Neutrophil (primary cell): Measurements from ENCODE around the gene PID1.

Experiments used
- H3K27ac ChIP-seq: fragments of 200-600 bp; sonication (generic); 2 replicates; pipeline ENCODE4 v1.5.1; 2016; ENCODE audit warnings: mild to moderate bottlenecking, moderate library complexity
- H3K27me3 ChIP-seq: fragments of 200-600 bp; sonication (generic); 2 replicates; pipeline ENCODE4 v1.6.0; 2016; ENCODE audit warnings: mild to moderate bottlenecking
- H3K36me3 ChIP-seq: fragments of 200-600 bp; sonication (generic); 2 replicates; pipeline ENCODE4 v1.5.1; 2017
- H3K4me1 ChIP-seq, 2 experiments: fragments of 200-600 bp in 1 of 2; sonication (generic) in 1 of 2; 1 replicate in 1 of 2; 2 replicates in 1 of 2; pipeline versions ENCODE4 v1.5.1 to v1.6.1; 2013 to 2016; ENCODE audit warnings: low read depth in 1 of 2, low read length in 1 of 2, mild to moderate bottlenecking in 1 of 2, moderate library complexity in 1 of 2; ENCODE audit not compliant: control insufficient read depth in 1 of 2, insufficient read depth in 1 of 2
- H3K4me3 ChIP-seq, 2 experiments: fragments of 200-600 bp in 1 of 2; sonication (generic) in 1 of 2; 1 replicate in 1 of 2; 2 replicates in 1 of 2; pipeline ENCODE4 v1.5.1; 2013 to 2016; ENCODE audit warnings: low read depth in 1 of 2, low read length in 1 of 2, mild to moderate bottlenecking in 1 of 2, moderate library complexity in 1 of 2
- H3K9me3 ChIP-seq: fragments of 200-600 bp; sonication (generic); 2 replicates; pipeline ENCODE4 v1.5.1; 2016
- TF ChIP-seq, protein P1 (sequence below): fragments of 200-600 bp; sonication (generic); IDR thresholded peaks from 2 replicates; pipeline ENCODE4 v1.5.1; 2016; ENCODE audit warnings: antibody characterized with exemption

Gene PID1

DNA sequence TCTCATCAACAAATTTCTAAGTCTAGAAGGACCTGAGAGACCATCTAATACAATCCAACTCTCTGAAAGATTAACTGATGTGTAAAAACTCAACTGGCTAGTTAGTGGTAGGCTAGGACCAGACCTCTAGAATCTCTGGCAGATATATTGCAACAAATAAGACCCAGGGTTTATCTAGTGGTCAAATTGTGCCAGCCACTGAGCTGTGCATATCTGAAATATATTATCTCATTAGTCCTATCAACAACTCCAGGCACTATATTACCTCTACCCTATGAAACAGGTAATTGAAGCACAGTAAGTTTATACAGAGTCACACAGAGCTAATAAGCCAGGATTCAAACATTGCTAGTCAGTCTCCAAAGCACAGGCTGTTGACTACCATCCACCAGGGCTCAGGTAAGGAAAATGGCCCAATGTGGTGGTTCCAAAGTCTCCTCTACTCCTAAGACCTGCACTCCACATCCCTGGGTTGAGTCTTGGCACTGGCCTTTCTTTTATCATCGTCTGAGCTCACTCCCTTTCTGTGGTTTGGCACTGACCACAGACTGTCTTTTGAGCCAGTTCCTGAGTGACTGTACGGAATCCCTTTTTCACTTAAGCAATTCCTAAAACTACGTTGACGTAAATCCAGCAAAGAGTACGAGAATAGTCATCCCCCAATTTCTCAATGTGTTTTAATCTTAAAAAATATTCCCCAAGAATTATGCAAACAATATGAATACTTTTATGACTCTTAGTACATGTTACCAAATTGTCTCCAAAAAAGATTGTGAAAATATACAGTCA lies 11.9 kb upstream of the PID1 start:
- Histone ChIP-seq H3K36me3 (no peaks in the 10 kb centered on the region), H3K27me3 (no peaks in the 10 kb centered on the region), H3K9me3 (no peaks in the 10 kb centered on the region), H3K4me3 (no peak overlapping the region), H3K4me1 (no peaks in the 10 kb centered on the region), H3K27ac (no peak overlapping the region)
- TF ChIP-seq, protein P1, sequence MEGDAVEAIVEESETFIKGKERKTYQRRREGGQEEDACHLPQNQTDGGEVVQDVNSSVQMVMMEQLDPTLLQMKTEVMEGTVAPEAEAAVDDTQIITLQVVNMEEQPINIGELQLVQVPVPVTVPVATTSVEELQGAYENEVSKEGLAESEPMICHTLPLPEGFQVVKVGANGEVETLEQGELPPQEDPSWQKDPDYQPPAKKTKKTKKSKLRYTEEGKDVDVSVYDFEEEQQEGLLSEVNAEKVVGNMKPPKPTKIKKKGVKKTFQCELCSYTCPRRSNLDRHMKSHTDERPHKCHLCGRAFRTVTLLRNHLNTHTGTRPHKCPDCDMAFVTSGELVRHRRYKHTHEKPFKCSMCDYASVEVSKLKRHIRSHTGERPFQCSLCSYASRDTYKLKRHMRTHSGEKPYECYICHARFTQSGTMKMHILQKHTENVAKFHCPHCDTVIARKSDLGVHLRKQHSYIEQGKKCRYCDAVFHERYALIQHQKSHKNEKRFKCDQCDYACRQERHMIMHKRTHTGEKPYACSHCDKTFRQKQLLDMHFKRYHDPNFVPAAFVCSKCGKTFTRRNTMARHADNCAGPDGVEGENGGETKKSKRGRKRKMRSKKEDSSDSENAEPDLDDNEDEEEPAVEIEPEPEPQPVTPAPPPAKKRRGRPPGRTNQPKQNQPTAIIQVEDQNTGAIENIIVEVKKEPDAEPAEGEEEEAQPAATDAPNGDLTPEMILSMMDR = no peak

DNA sequence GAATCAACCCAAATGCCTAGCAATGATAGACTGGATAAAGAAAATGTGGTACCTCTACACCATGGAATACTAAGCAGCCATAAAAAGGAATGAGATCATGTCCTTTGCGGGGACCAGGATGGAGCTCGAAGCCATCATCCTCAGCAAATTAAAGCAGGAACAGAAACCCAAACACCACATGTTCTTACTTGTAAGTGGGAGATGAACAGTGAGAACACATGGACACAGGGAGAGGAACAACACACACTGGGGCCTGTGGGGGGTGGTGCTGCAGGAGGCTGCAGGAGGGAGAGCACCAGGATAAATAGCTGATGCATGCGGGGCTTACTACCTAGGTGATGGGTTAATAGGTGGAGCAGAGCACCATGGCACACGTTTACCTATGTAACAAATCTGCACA lies 8.4 kb upstream of the PID1 start:
- Histone ChIP-seq H3K27ac (no peak overlapping the region), H3K27me3 (no peaks in the 10 kb centered on the region), H3K9me3 (no peaks in the 10 kb centered on the region), H3K36me3 (no peaks in the 10 kb centered on the region), H3K4me3 (no peak overlapping the region), H3K4me1 (no peaks in the 10 kb centered on the region)
- TF ChIP-seq, protein P1 = no peak

DNA sequence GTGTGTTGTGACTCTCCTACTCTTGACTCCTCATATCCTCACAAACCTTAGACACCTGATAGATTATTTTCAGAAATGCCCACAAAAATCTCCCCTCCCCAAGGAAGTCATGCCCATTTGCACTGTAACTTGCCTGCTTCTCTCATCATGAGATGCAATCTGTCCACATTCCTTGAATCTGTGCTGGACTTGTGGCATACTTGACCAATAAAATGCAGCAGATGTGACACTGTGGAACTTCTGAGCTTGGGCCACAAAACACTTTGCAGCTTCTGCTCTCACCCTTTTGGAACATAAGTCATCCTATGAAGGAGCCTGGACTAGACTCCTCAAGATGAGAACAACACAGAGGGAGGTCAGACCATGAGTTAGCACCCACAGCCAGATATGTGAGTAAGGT lies 4.4 kb upstream of the PID1 start:
- Histone ChIP-seq H3K4me1 (no peaks in the 10 kb centered on the region), H3K36me3 (no peaks in the 10 kb centered on the region), H3K27me3 (peaks cover 34% of the 10 kb centered on the region), H3K4me3 (no peak overlapping the region), H3K27ac (no peak overlapping the region), H3K9me3 (no peaks in the 10 kb centered on the region)
- TF ChIP-seq, protein P1 = no peak

DNA sequence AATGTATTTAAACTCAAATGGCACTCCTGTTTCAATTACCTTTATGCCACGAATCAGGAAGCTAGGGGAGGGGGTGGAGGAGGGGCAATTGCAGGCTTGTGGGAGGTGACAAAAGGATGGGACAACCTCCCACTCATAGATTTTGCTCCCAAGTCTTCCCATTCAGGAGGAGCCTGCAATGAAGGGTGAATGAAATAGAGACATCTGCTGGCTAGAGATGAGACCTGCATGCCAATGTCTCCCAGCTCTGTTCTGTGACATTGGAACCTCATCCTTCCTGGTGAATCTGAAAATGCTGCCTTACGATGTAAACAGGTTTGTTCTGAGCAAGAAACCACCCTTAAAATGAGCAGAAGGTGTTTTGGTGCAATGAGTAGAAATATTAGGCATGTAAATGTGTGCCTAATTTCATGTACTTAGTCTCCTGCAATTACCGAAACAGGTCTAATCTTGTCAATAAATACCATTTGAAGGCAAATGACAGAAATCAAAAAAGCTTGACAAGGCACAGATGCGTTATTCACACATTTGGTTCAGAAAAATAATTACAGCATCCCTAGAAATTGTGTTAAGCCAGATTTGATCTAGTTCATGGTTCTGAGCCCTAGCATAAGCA lies 2.7 kb upstream of the PID1 start:
- Histone ChIP-seq H3K27ac (no peak overlapping the region), H3K9me3 (no peaks in the 10 kb centered on the region), H3K27me3 (peaks cover 51% of the 10 kb centered on the region), H3K36me3 (no peaks in the 10 kb centered on the region), H3K4me3 (no peak overlapping the region), H3K4me1 (no peaks in the 10 kb centered on the region)
- TF ChIP-seq, protein P1 = no peak

DNA sequence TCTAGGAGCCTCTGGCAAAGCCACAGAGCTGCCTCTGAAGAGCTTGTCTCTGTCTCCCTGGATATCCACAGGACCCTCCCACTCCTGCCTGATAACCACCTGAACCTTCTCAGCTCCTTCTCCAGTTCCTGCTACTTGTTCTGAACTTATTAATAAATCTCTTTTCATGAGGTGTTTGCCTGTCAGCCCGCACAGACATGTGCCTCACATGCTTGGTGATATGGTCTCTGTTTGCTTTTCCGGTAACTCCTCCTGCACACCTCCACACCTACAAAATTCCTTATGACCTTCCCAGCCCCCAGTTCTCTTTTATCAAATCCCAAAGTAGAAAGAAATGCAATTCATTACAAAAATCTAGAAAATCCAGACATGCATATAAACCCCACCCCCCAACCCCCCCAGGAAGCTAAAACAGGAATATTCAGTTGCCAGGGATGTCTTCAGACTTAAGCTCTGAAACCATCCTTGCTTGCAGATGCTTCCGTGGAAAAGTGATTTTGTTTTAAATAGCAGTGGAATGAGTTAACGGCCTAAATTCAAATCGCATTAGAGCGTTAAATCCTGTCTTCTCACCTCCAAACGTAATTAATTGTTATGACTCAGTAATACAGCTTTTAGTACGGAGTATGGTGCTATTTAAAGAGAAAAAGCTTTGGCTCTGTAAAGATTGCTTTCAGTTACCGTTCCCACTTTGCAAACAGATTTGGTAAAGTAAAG lies 2.1 kb upstream of the PID1 start:
- H3K4me3 ChIP-seq = no peak overlapping the region
- H3K27ac ChIP-seq = no peak overlapping the region
- no peaks in the 10 kb centered on the region for H3K4me1 ChIP-seq
- H3K9me3 ChIP-seq = no peaks in the 10 kb centered on the region
- no peaks in the 10 kb centered on the region for H3K36me3 ChIP-seq
- peaks cover 51% of the 10 kb centered on the region for H3K27me3 ChIP-seq
- TF ChIP-seq, protein P1 = no peak
